K562 (cell line): Measurements from ENCODE around the gene SNRNP200. TPM values are rescaled to one million over a fixed set of nuclear protein-coding genes. Genes with fewer than 3 reads are reported as not detected.

Experiments used
- ATF7 ChIP-seq: fragments of 450-650 bp; IDR thresholded peaks from 2 replicates; pipeline ENCODE4 v1.7.1; 2014; ENCODE audit warnings: mild to moderate bottlenecking, moderate library complexity
- BACH1 ChIP-seq: fragments of 200-800 bp; sonication (Bioruptor generic); IDR thresholded peaks from 2 replicates; pipeline ENCODE4 v1.6.1; 2016; ENCODE audit warnings: missing genetic modification characterization, missing compliant biosample characterization
- CAMTA2 ChIP-seq: fragments of 250-450 bp; sonication (Bioruptor Pico); conservative IDR thresholded peaks from 2 replicates; pipeline ENCODE4 v1.5.1; 2022
- CBFA2T3 ChIP-seq: fragments of 450-650 bp; IDR thresholded peaks from 2 replicates; pipeline ENCODE4 v1.6.1; 2017
- CEBPB ChIP-seq: fragments of 450-650 bp; IDR thresholded peaks from 2 replicates; pipeline ENCODE4 v1.6.1; 2016; ENCODE audit warnings: missing genetic modification characterization, missing compliant biosample characterization
- CHD1 ChIP-seq: fragments of 200-600 bp; sonication (generic); IDR thresholded peaks from one replicate; pipeline ENCODE4 v1.6.1; 2012; ENCODE audit warnings: mild to moderate bottlenecking, moderate library complexity, low read length, inconsistent platforms
- CHD2 ChIP-seq: IDR thresholded peaks from 2 replicates; pipeline ENCODE4 v1.6.1; 2011; ENCODE audit warnings: low read depth, low read length
- CTCF ChIP-seq, 3 experiments: IDR thresholded peaks in 2 of 3; conservative IDR thresholded peaks in 1 of 3; 2 replicates each; pipeline ENCODE4 v1.5.1; 2011 to 2012; ENCODE audit warnings: low read length in 3 of 3, mild to moderate bottlenecking in 3 of 3, control low read depth in 2 of 3, improper control_type of control experiment in 1 of 3, inconsistent platforms in 1 of 3, low read depth in 1 of 3, mixed read lengths in 1 of 3, moderate library complexity in 1 of 3; ENCODE audit not compliant: insufficient read depth in 2 of 3
- DACH1 ChIP-seq: fragments of 450-650 bp; IDR thresholded peaks from 2 replicates; pipeline ENCODE4 v1.6.1; 2018; ENCODE audit not compliant: partially characterized antibody
- FOXA1 ChIP-seq: fragments of 450-650 bp; IDR thresholded peaks from 2 replicates; pipeline ENCODE4 v1.6.1; 2016; ENCODE audit warnings: mild to moderate bottlenecking, borderline replicate concordance
- GATAD2A ChIP-seq: fragments of 450-650 bp; IDR thresholded peaks from 2 replicates; pipeline ENCODE4 v1.6.1; 2017
- HDAC2 ChIP-seq: fragments of 450-650 bp; IDR thresholded peaks from 2 replicates; pipeline ENCODE4 v1.6.1; 2016; ENCODE audit warnings: mild to moderate bottlenecking
- HMBOX1 ChIP-seq: sonication (generic); IDR thresholded peaks from 2 replicates; pipeline ENCODE4 v1.6.1; 2016
- HOMEZ ChIP-seq: fragments of 250-450 bp; sonication (Bioruptor Pico); IDR thresholded peaks from 2 replicates; pipeline ENCODE4 v1.4.0; 2020; ENCODE audit warnings: mild to moderate bottlenecking, moderate library complexity
- JUN ChIP-seq, 2 experiments: sonication (generic) in 1 of 2; formaldehyde crosslinking in 1 of 2; IDR thresholded peaks; 2 replicates each; pipeline versions ENCODE4 v1.6.1 to v1.8.0; 2012 to 2022; ENCODE audit warnings: borderline replicate concordance in 2 of 2, mild to moderate bottlenecking in 2 of 2, improper control_type of control experiment in 1 of 2, low read depth in 1 of 2, low read length in 1 of 2, missing genetic modification reagents in 1 of 2
- JUND ChIP-seq, 2 experiments: IDR thresholded peaks; 2 replicates in 1 of 2; 3 replicates in 1 of 2; pipeline ENCODE4 v1.6.1; 2011; ENCODE audit warnings: borderline replicate concordance in 2 of 2, low read depth in 2 of 2, low read length in 2 of 2, improper control_type of control experiment in 1 of 2, missing biosample characterization in 1 of 2, missing genetic modification characterization in 1 of 2, missing genetic modification reagents in 1 of 2
- KAT8 ChIP-seq: fragments of 450-650 bp; IDR thresholded peaks from 2 replicates; pipeline ENCODE4 v1.6.1; 2016; ENCODE audit warnings: low read depth, mild to moderate bottlenecking
- NBN ChIP-seq: fragments of 450-650 bp; IDR thresholded peaks from 2 replicates; pipeline ENCODE4 v1.6.1; 2016; ENCODE audit warnings: low read depth, mild to moderate bottlenecking
- PHF21A ChIP-seq: fragments of 450-650 bp; IDR thresholded peaks from 2 replicates; pipeline ENCODE4 v1.6.1; 2017; ENCODE audit warnings: low read depth, borderline replicate concordance
- PPARD ChIP-seq: fragments of 250-450 bp; sonication (Bioruptor Pico); IDR thresholded peaks from 2 replicates; pipeline ENCODE4 v1.8.0; 2022; ENCODE audit warnings: inconsistent platforms, mild to moderate bottlenecking, moderate library complexity
- SETDB1 ChIP-seq: IDR thresholded peaks from one replicate; pipeline ENCODE4 v1.6.1; 2012; ENCODE audit warnings: low read length, control low read depth, inconsistent platforms
- SMARCA4 ChIP-seq: fragments of 450-650 bp; IDR thresholded peaks from 2 replicates; pipeline ENCODE4 v1.6.1; 2016
- THRA ChIP-seq: fragments of 450-650 bp; IDR thresholded peaks from 2 replicates; pipeline ENCODE4 v1.6.1; 2017; ENCODE audit warnings: mild to moderate bottlenecking, moderate library complexity
- XRCC4 ChIP-seq: IDR thresholded peaks from one replicate; pipeline ENCODE4 v1.6.1; 2011; ENCODE audit not compliant: insufficient read depth, insufficient read length; ENCODE audit errors: extremely low read depth
- polyA plus RNA-seq, 8 experiments: library from polyadenylated mRNA; depleted of rRNA in 4 of 8; stranded (reverse) in 5 of 8; unstranded in 3 of 8; fragments of >200 nt; fragmentation: Nextera tagmentation in 2 of 8; fragmentation: Illumina TruSeq in 1 of 8; extraction: Ambion mirVana in 2 of 8; extraction: Trizol in 1 of 8; gene quantifications; 2 replicates each; pipeline versions ENCODE4 v1.2.1 to v1.2.3, GENCODE V29; 2011 to 2014; ENCODE audit warnings: inconsistent platforms in 1 of 8, missing spikeins in 1 of 8
- total RNA-seq, 7 experiments: library from RNA; depleted of rRNA in 6 of 7; stranded (reverse); fragments of >200 nt in 6 of 7; fragmentation: Illumina TruSeq in 2 of 7; extraction: Trizol in 2 of 7; gene quantifications; 2 replicates each; pipeline versions ENCODE4 v1.2.1 to v1.2.3, GENCODE V29; 2011 to 2021; ENCODE audit warnings: low replicate concordance in 1 of 7

Gene SNRNP200
- total and polyA plus RNA-seq, 9 of the 15 experiments (the other 6 are each of a cell fraction or from before 2014, with no cell fraction given), result 76.1 to 231 (median 155) TPM

GRCh38 chr2:96260387-96261260 lies 44.7 kb downstream of the SNRNP200 start (continued):
- TF ChIP-seq ATF7, result peak; percentile 41; the same call in 1 of the 2 replicates
- TF ChIP-seq HOMEZ, result no peak
- no peak for TF ChIP-seq THRA
- TF ChIP-seq CHD1, result no peak
- TF ChIP-seq SETDB1, result no peak
- 0 out of 2 replicates have a peak, but pooled peaks have one; percentile 50 for TF ChIP-seq HDAC2
- no peak for TF ChIP-seq DACH1
- TF ChIP-seq CAMTA2, result no peak
- TF ChIP-seq SMARCA4, result peak; percentile 62
- peak; percentile 83 for TF ChIP-seq JUN (IDR thresholded peaks at IDR 0.05; ENCODE audit: borderline replicate concordance, low read depth, low read length)
- TF ChIP-seq JUN (CRISPR knock-in tag; IDR thresholded peaks at IDR 0.05; ENCODE audit: borderline replicate concordance), result no peak
- TF ChIP-seq FOXA1, result no peak
- TF ChIP-seq JUND (IDR thresholded peaks at IDR 0.05; ENCODE audit: borderline replicate concordance, low read depth, low read length), result peak; percentile 95
- peak; percentile 93; the same call in 2 of the 3 replicates for TF ChIP-seq JUND (tag; IDR thresholded peaks at IDR 0.05; ENCODE audit: borderline replicate concordance, low read depth, low read length)
- no peak for TF ChIP-seq XRCC4
- TF ChIP-seq HMBOX1, result peak; percentile 34; the same call in 1 of the 2 replicates
- peak; percentile 61 to 65 (median 64) for TF ChIP-seq CTCF (IDR thresholded peaks at IDR 0.05 in 2 of 3, conservative IDR thresholded peaks at IDR 0.05 in 1 of 3; ENCODE audit: insufficient read depth in 2 of 3, low read depth in 1 of 3, low read length in 3 of 3)
- TF ChIP-seq KAT8, result no peak
- TF ChIP-seq CEBPB (tag), result no peak
- 0 out of 2 replicates have a peak, but pooled peaks have one; percentile 29 for TF ChIP-seq GATAD2A
- no peak for TF ChIP-seq BACH1 (tag)
- 0 out of 2 replicates have a peak, but pooled peaks have one; percentile 3 for TF ChIP-seq CBFA2T3
- no peak for TF ChIP-seq PPARD (CRISPR knock-in tag)
- TF ChIP-seq PHF21A, result no peak
- no peak for TF ChIP-seq NBN
- TF ChIP-seq CHD2, result no peak
